B cell (primary cell): ENCODE data around the gene RASGEF1B. TPM values are rescaled to one million over a fixed set of nuclear protein-coding genes. Genes with fewer than 3 reads are reported as not detected.

ENCODE experiments used
- ATAC-seq: fragments of 200-7000 bp; cut with Tn5 transposase; one replicate; pipeline ENCODE4 v1.10.0; 2021; ENCODE audit warnings: low read depth, mild to moderate bottlenecking, moderate number of reproducible peaks, moderate library complexity
- CTCF ChIA-PET: fragments of 350-600 bp; sonication (Branson Sonifier 250); formaldehyde crosslinking; loops from one replicate; lab custom pipeline; 2021; ENCODE audit warnings: antibody characterized with exemption, inconsistent platforms; lab: Charles Lee
- POLR2A ChIA-PET: fragments of 350-600 bp; sonication (Branson Sonifier 250); formaldehyde crosslinking; loops from one replicate; lab custom pipeline; 2021; ENCODE audit warnings: antibody characterized with exemption; lab: Charles Lee
- DNase-seq: peaks from one replicate; pipeline ENCODE4 v3.0.0; 2013
- H2AFZ ChIP-seq: 2 replicates; pipeline ENCODE4 v1.6.1; 2012; ENCODE audit warnings: mild to moderate bottlenecking, low read depth, low read length; ENCODE audit not compliant: insufficient read depth, poor library complexity, severe bottlenecking
- H3K27ac ChIP-seq, 2 donors: 1 replicate in 1 of 2; 2 replicates in 1 of 2; pipeline ENCODE4 v1.5.1; 2012 to 2013; ENCODE audit warnings: low read length in 2 of 2, mild to moderate bottlenecking in 2 of 2, moderate library complexity in 1 of 2
- H3K27me3 ChIP-seq, 4 experiments: fragments of 200-600 bp in 1 of 4; sonication (generic) in 1 of 4; replicated peaks in 1 of 4; 1 replicate in 2 of 4; 2 replicates in 2 of 4; pipeline versions ENCODE4 v1.6.1 to v1.7.0; 2013 to 2016; ENCODE audit warnings: low read length in 3 of 4, mild to moderate bottlenecking in 2 of 4, mixed read lengths in 1 of 4, moderate library complexity in 1 of 4; ENCODE audit not compliant: insufficient read depth in 4 of 4, control insufficient read depth in 3 of 4; ENCODE audit errors: control extremely low read depth in 1 of 4
- H3K36me3 ChIP-seq, 2 experiments: replicated peaks in 1 of 2; 1 replicate in 1 of 2; 2 replicates in 1 of 2; pipeline versions ENCODE4 v1.6.1 to v1.7.1; 2013; ENCODE audit warnings: low read length in 1 of 2; ENCODE audit not compliant: insufficient read depth in 2 of 2, control insufficient read depth in 1 of 2; ENCODE audit errors: control extremely low read depth in 1 of 2, extremely low read depth in 1 of 2
- H3K4me1 ChIP-seq, 2 donors: fragments of 200-600 bp in 1 of 2; sonication (generic) in 1 of 2; 1 replicate in 1 of 2; 2 replicates in 1 of 2; pipeline versions ENCODE4 v1.5.1 to v1.6.1; 2013 to 2017; ENCODE audit warnings: low read length in 2 of 2; ENCODE audit not compliant: control insufficient read depth in 2 of 2, insufficient read depth in 2 of 2
- H3K4me2 ChIP-seq: replicated peaks from 2 replicates; pipeline ENCODE3; 2012; ENCODE audit warnings: mild to moderate bottlenecking, low read depth, low read length; ENCODE audit not compliant: poor library complexity, severe bottlenecking
- H3K4me3 ChIP-seq, 5 experiments: fragments of 200-600 bp in 1 of 5; sonication (generic) in 1 of 5; 1 replicate in 3 of 5; 2 replicates in 2 of 5; pipeline versions ENCODE4 v1.5.1 to v1.7.0; 2011 to 2016; ENCODE audit warnings: low read length in 4 of 5, mild to moderate bottlenecking in 4 of 5, low read depth in 2 of 5, control low read depth in 1 of 5, moderate library complexity in 1 of 5; ENCODE audit not compliant: insufficient read depth in 1 of 5; ENCODE audit errors: control extremely low read depth in 1 of 5, extremely low read depth in 1 of 5
- H3K79me2 ChIP-seq: fragments of 200-600 bp; sonication (generic); one replicate; pipeline ENCODE4 v1.6.0; 2016; ENCODE audit warnings: low read length; ENCODE audit not compliant: control insufficient read depth, insufficient read depth
- H3K9ac ChIP-seq: fragments of 200-600 bp; sonication (generic); 2 replicates; pipeline ENCODE4 v1.6.1; 2017; ENCODE audit warnings: mild to moderate bottlenecking, low read length, moderate library complexity
- H3K9me3 ChIP-seq, 3 donors: one replicate each; pipeline versions ENCODE4 v1.6.1 to v1.7.1; 2013; ENCODE audit warnings: low read length in 2 of 3; ENCODE audit not compliant: control insufficient read depth in 2 of 3, insufficient read depth in 1 of 3; ENCODE audit errors: control extremely low read depth in 1 of 3
- H4K20me1 ChIP-seq: 2 replicates; pipeline ENCODE4 v1.6.0; 2012; ENCODE audit warnings: mild to moderate bottlenecking, low read length; ENCODE audit not compliant: insufficient read depth, control insufficient read depth, poor library complexity, severe bottlenecking
- H3K27ac Mint-ChIP-seq: one replicate; pipeline ENCODE4 v1.8.0; 2021; ENCODE audit warnings: mixed read lengths
- H3K27me3 Mint-ChIP-seq: one replicate; pipeline ENCODE4 v1.8.0; 2021; ENCODE audit warnings: mixed read lengths
- H3K4me1 Mint-ChIP-seq: one replicate; pipeline ENCODE4 v1.8.0; 2021; ENCODE audit warnings: mixed read lengths
- H3K4me3 Mint-ChIP-seq: one replicate; pipeline ENCODE4 v1.8.0; 2021; ENCODE audit warnings: mixed read lengths
- H3K9me3 Mint-ChIP-seq: one replicate; pipeline ENCODE4 v1.8.0; 2022; ENCODE audit warnings: mixed read lengths; ENCODE audit not compliant: insufficient read depth
- EZH2 ChIP-seq: IDR thresholded peaks from 2 replicates; pipeline ENCODE4 v1.6.1; 2012; ENCODE audit warnings: borderline replicate concordance, low read depth, mild to moderate bottlenecking, moderate library complexity, low read length; ENCODE audit not compliant: insufficient read depth, poor library complexity, severe bottlenecking
- WGBS: methylation state at CpG from one replicate; pipeline ENCODE4 v1.1.5; 2013; ENCODE audit warnings: missing lambda C conversion rate; ENCODE audit not compliant: insufficient coverage; 5-methylcytosine and 5-hydroxymethylcytosine counted together
- intact Hi-C: fragments of 100-400 bp; cut with micrococcal nuclease; formaldehyde crosslinking; loops from one replicate; pipeline ENCODE4 v1.10.0; 2022
- polyA plus RNA-seq: library from polyadenylated mRNA; depleted of rRNA; stranded (reverse); fragments of >200 nt; gene quantifications from 2 replicates; pipeline ENCODE4 v1.2.3, GENCODE V29; 2012
- total RNA-seq, 2 donors: library from RNA; stranded (reverse); fragments of 120-200 nt in 1 of 2; gene quantifications; 1 replicate in 1 of 2; 2 replicates in 1 of 2; pipeline versions ENCODE4 v1.2.3 to v1.2.4, GENCODE V29; 2013 to 2022
- TF ChIP-seq, protein P1 (sequence below): fragments of 200-600 bp; IDR thresholded peaks from one replicate; pipeline ENCODE4 v1.8.0; 2022; ENCODE audit warnings: antibody characterized with exemption, mild to moderate bottlenecking

The RASGEF1B gene
- total and polyA plus RNA-seq, 2 donors (not counting 1 experiment from before 2014, with no cell fraction given) = 20.4 to 130 TPM

DNA sequence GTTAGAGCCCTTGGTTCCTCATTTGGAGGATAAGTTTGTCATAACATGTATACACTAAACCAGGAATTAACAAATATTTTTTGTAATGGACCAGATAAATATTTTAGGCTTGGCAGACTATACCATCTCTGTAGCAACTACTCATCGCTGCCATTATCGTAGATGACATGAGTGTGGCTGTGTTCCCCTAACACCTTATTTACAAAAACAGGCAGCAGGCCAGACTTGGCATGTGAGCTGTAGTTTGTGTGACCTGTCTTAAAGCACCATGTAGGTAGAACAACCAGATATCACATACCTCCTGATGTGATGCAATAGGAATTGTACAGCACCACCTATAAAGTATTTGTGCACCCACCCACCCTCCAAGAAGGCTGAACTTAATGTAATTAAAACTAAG, 82.0 kb downstream of the RASGEF1B start:
- no peak overlapping the region for H2AFZ ChIP-seq
- no peak for TF ChIP-seq EZH2
- TF ChIP-seq, protein P1, sequence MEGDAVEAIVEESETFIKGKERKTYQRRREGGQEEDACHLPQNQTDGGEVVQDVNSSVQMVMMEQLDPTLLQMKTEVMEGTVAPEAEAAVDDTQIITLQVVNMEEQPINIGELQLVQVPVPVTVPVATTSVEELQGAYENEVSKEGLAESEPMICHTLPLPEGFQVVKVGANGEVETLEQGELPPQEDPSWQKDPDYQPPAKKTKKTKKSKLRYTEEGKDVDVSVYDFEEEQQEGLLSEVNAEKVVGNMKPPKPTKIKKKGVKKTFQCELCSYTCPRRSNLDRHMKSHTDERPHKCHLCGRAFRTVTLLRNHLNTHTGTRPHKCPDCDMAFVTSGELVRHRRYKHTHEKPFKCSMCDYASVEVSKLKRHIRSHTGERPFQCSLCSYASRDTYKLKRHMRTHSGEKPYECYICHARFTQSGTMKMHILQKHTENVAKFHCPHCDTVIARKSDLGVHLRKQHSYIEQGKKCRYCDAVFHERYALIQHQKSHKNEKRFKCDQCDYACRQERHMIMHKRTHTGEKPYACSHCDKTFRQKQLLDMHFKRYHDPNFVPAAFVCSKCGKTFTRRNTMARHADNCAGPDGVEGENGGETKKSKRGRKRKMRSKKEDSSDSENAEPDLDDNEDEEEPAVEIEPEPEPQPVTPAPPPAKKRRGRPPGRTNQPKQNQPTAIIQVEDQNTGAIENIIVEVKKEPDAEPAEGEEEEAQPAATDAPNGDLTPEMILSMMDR = no peak

DNA sequence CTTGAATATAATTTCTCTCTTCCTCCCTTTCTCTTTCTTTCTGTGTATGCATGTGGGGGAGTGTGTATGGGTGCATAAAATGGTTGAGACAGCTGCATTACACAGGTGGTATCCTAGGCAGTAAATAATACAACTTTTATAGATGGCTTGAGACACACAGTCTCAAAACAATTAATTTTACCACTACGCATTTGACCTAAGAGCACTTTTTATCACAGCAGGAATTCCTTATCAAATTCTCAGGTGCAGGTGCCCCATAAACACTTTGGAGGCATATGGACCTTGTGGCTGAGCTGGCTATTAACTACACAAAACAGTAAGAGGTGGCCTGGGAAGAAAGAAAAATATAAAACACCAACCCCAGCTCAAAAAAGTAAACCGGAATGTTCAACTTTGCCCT, 91.3 kb downstream of the RASGEF1B start:
- H3K4me1 ChIP-seq = no peaks in the 10 kb centered on the region
- H3K79me2 ChIP-seq = no peaks in the 10 kb centered on the region
- no peaks in the 10 kb centered on the region for H3K27me3 ChIP-seq
- H4K20me1 ChIP-seq = no peaks in the 10 kb centered on the region
- Mint-ChIP-seq H3K4me3 (no peak overlapping the region), H3K4me1 (no peaks in the 10 kb centered on the region), H3K27me3 (peaks cover 44% of the 10 kb centered on the region), H3K27ac (no peak overlapping the region), H3K9me3 (no peaks in the 10 kb centered on the region)
- no peak overlapping the region for H3K4me2 ChIP-seq
- POLR2A ChIA-PET = no interaction called here
- TF ChIP-seq EZH2 = no peak
- TF ChIP-seq, protein P1 = no peak
- peaks cover 0 to 2% (median 0%) of the 10 kb centered on the region in 3 donors for H3K9me3 ChIP-seq
- intact Hi-C loops = no loop called here
- H3K9ac ChIP-seq = no peak overlapping the region
- DNase-seq (no peak), ATAC-seq (no peak)
- H2AFZ ChIP-seq = no peak overlapping the region
- H3K27ac ChIP-seq = no peak overlapping the region
- no CpG with 5 or more reads among the region's 2 CpGs for WGBS
- CTCF ChIA-PET = no interaction called here
- H3K4me3 ChIP-seq = no peak overlapping the region
- H3K36me3 ChIP-seq = no peaks in the 10 kb centered on the region

More for the DNA sequence above, 82.0 kb downstream of the RASGEF1B start:
- ChIA-PET POLR2A (no interaction called here), CTCF (interaction anchor here (1.1 kb wide), 1 partner anchor 38 kb away, joined by 4 read pairs; no protein-coding TSS in a partner anchor)
- no peak overlapping the region for H3K4me3 Mint-ChIP-seq
- Histone ChIP-seq H3K27ac (no peak overlapping the region), H4K20me1 (no peaks in the 10 kb centered on the region), H3K79me2 (no peaks in the 10 kb centered on the region), H3K4me3 (no peak overlapping the region), H3K4me2 (no peak overlapping the region), H3K4me1 (no peaks in the 10 kb centered on the region), H3K9me3 (no peaks in the 10 kb centered on the region), H3K27me3 (no peaks in the 10 kb centered on the region), H3K9ac (no peak overlapping the region), H3K36me3 (no peaks in the 10 kb centered on the region)
- H3K27me3 Mint-ChIP-seq = peaks cover 14% of the 10 kb centered on the region
- intact Hi-C loops = no loop called here
- WGBS = no CpG with 5 or more reads among the region's 2 CpGs
- DNase-seq (no peak), ATAC-seq (no peak)
- no peaks in the 10 kb centered on the region for H3K9me3 Mint-ChIP-seq
- peaks cover 9% of the 10 kb centered on the region for H3K4me1 Mint-ChIP-seq
- H3K27ac Mint-ChIP-seq = no peak overlapping the region
